WTC11 (cell line): ENCODE results near the gene CFAP119. TPM values are rescaled to one million over a fixed set of nuclear protein-coding genes. Genes with fewer than 3 reads are reported as not detected.
A peak's percentile ranks its signal among the peaks of the same experiment; 100 is the strongest.

ENCODE experiments used
- ATAC-seq: fragments of 200-7000 bp; cut with Tn5 transposase; 2 replicates; pipeline ENCODE4 v1.10.0; 2021; ENCODE audit warnings: mild to moderate bottlenecking, moderate library complexity
- Bru-seq: library from RNA; stranded (reverse); fragments of 400-500 nt; gene quantifications from one replicate; lab custom pipeline; 2021; lab: Mats Ljungman, UMichigan
- CTCF ChIA-PET: fragments of 300-600 bp; sonication (Branson Sonifier 250); formaldehyde crosslinking; loops from one replicate; lab custom pipeline; 2021; ENCODE audit warnings: antibody characterized with exemption; lab: Charles Lee
- POLR2A ChIA-PET: fragments of 350-600 bp; sonication (Branson Sonifier 250); formaldehyde crosslinking; loops from one replicate; lab custom pipeline; 2021; ENCODE audit warnings: antibody characterized with exemption; lab: Charles Lee
- DNase-seq: peaks from one replicate; pipeline ENCODE4 v3.0.0; 2021; ENCODE audit warnings: low spot score
- H3K27ac Mint-ChIP-seq: 2 replicates; pipeline ENCODE4 v1.8.0; 2021; ENCODE audit warnings: mixed read lengths
- H3K27me3 Mint-ChIP-seq: 2 replicates; pipeline ENCODE4 v1.8.0; 2021; ENCODE audit warnings: low read depth, mild to moderate bottlenecking, moderate library complexity, mixed read lengths
- H3K36me3 Mint-ChIP-seq: 2 replicates; pipeline ENCODE4 v1.8.0; 2021; ENCODE audit warnings: mixed read lengths
- H3K4me1 Mint-ChIP-seq: 2 replicates; pipeline ENCODE4 v1.8.0; 2022; ENCODE audit warnings: mixed read lengths
- H3K4me3 Mint-ChIP-seq: 2 replicates; pipeline ENCODE4 v1.8.0; 2021; ENCODE audit warnings: mild to moderate bottlenecking, moderate library complexity, mixed read lengths
- H3K9me3 Mint-ChIP-seq: 2 replicates; pipeline ENCODE4 v1.8.0; 2021; ENCODE audit warnings: mixed read lengths
- ARID4B ChIP-seq: sonication (generic); formaldehyde crosslinking; IDR thresholded peaks from 2 replicates; pipeline ENCODE4 v1.8.0; 2023; ENCODE audit warnings: missing genetic modification reagents, mild to moderate bottlenecking, borderline replicate concordance
- ATF1 ChIP-seq: sonication (generic); formaldehyde crosslinking; IDR thresholded peaks from 2 replicates; pipeline ENCODE4 v1.8.1; 2023; ENCODE audit warnings: mild to moderate bottlenecking, moderate library complexity, missing genetic modification reagents
- ATF2 ChIP-seq: sonication (generic); formaldehyde crosslinking; IDR thresholded peaks from 2 replicates; pipeline ENCODE4 v1.8.1; 2022; ENCODE audit warnings: low read depth, missing genetic modification reagents, borderline replicate concordance
- ATF3 ChIP-seq: sonication (generic); formaldehyde crosslinking; conservative IDR thresholded peaks from 2 replicates; pipeline ENCODE4 v1.8.1; 2022; ENCODE audit warnings: mild to moderate bottlenecking, missing genetic modification reagents
- ERG ChIP-seq: fragments of 250-450 bp; sonication (Bioruptor Pico); IDR thresholded peaks from 2 replicates; pipeline ENCODE4 v1.8.0; 2021; ENCODE audit warnings: mild to moderate bottlenecking
- FOXP1 ChIP-seq: sonication (generic); formaldehyde crosslinking; IDR thresholded peaks from 2 replicates; pipeline ENCODE4 v1.8.0; 2022; ENCODE audit warnings: missing genetic modification reagents, mild to moderate bottlenecking, moderate library complexity, borderline replicate concordance
- GABPB1 ChIP-seq: sonication (generic); formaldehyde crosslinking; IDR thresholded peaks from 2 replicates; pipeline ENCODE4 v1.8.1; 2023; ENCODE audit warnings: mild to moderate bottlenecking, missing genetic modification reagents
- MAX ChIP-seq: sonication (generic); formaldehyde crosslinking; IDR thresholded peaks from 2 replicates; pipeline ENCODE4 v1.8.0; 2022; ENCODE audit warnings: mild to moderate bottlenecking, missing genetic modification reagents
- MLX ChIP-seq: sonication (generic); formaldehyde crosslinking; IDR thresholded peaks from 2 replicates; pipeline ENCODE4 v1.8.1; 2023; ENCODE audit warnings: mild to moderate bottlenecking, missing genetic modification reagents, moderate library complexity
- PRRX2 ChIP-seq: fragments of 250-450 bp; sonication (Bioruptor Pico); IDR thresholded peaks from 2 replicates; pipeline ENCODE4 v1.8.0; 2021; ENCODE audit warnings: mild to moderate bottlenecking
- TCF7 ChIP-seq: sonication (generic); formaldehyde crosslinking; IDR thresholded peaks from 2 replicates; pipeline ENCODE4 v1.8.0; 2022; ENCODE audit warnings: mild to moderate bottlenecking, low read depth, missing genetic modification reagents, moderate library complexity
- USF1 ChIP-seq: sonication (generic); formaldehyde crosslinking; IDR thresholded peaks from 2 replicates; pipeline ENCODE4 v1.8.0; 2022; ENCODE audit warnings: mild to moderate bottlenecking, missing genetic modification reagents
- USF2 ChIP-seq: sonication (generic); formaldehyde crosslinking; IDR thresholded peaks from 2 replicates; pipeline ENCODE4 v1.8.1; 2023; ENCODE audit warnings: mild to moderate bottlenecking, missing genetic modification reagents, moderate library complexity
- ZNF281 ChIP-seq: sonication (generic); formaldehyde crosslinking; IDR thresholded peaks from 2 replicates; pipeline ENCODE4 v1.8.0; 2023; ENCODE audit warnings: mild to moderate bottlenecking, missing genetic modification reagents
- ZNF512 ChIP-seq: sonication (generic); formaldehyde crosslinking; IDR thresholded peaks from 2 replicates; pipeline ENCODE4 v1.8.1; 2022; ENCODE audit warnings: missing genetic modification reagents, borderline replicate concordance
- ZSCAN18 ChIP-seq: fragments of 250-450 bp; sonication (Bioruptor Pico); IDR thresholded peaks from 2 replicates; pipeline ENCODE4 v2.1.2; 2022; ENCODE audit warnings: mild to moderate bottlenecking, moderate library complexity
- long read RNA-seq, 3 experiments: library from RNA in 1 of 3; library from capped mRNA in 1 of 3; library from polyadenylated mRNA in 1 of 3; unstranded in 2 of 3; stranded (forward) in 1 of 3; transcript quantifications; one replicate each; pipeline ENCODE4 v2.0.0, GENCODE V29; 2021
- total RNA-seq: library from RNA; stranded (reverse); gene quantifications from 3 replicates; pipeline ENCODE4 v1.2.3, GENCODE V29; 2021

Gene CFAP119
- 4.6 to 6.6 TPM (median 6.2 TPM) in 3 replicates for total RNA-seq
- Bru-seq, nascent RNA: percentile 47 among the genes with signal in this experiment
- long read RNA-seq, experiment 1, partial matches to known transcripts: 3 of 10 reads
- long read RNA-seq, experiment 1, other reads (novel, unspliced or antisense): 5 of 10 reads
- long read RNA-seq, experiment 2, partial matches to known transcripts: 1 of 3 reads
- long read RNA-seq, experiment 2, other reads (novel, unspliced or antisense): 2 of 3 reads
- long read RNA-seq, experiment 3: 0 reads

GRCh38 chr16:30761928-30762902, at the start of gene CFAP119, which contains the start of gene RNF40:
TSS of gene CFAP119 (minus strand) at chr16:30762062. CDS start at chr16:30761748, 314 bp downstream.
TSS of gene RNF40 (plus strand) at chr16:30762322. CDS start at chr16:30762546, 224 bp downstream.
- peak within 1 kb of the TSS; percentile 96 for H3K27ac Mint-ChIP-seq
- ATAC-seq: peak; percentile 95
- ChIA-PET POLR2A (interaction anchor here (1.0 to 1.1 kb wide), 2 partner anchors 13 to 84 kb away, joined by 3 to 4 read pairs; no protein-coding TSS in a partner anchor), CTCF (interaction anchor here (0.9 kb wide), 1 partner anchor 68 kb away, joined by 3 read pairs; no protein-coding TSS in a partner anchor)
- no peaks in the 10 kb centered on the region for H3K9me3 Mint-ChIP-seq
- peak; percentile 96 for DNase-seq
- peaks cover 43% of the 10 kb centered on the region for H3K36me3 Mint-ChIP-seq
- H3K27me3 Mint-ChIP-seq: no peaks in the 10 kb centered on the region
- peaks cover 21% of the 10 kb centered on the region for H3K4me1 Mint-ChIP-seq
- peak within 1 kb of the TSS; percentile 94 for H3K4me3 Mint-ChIP-seq
- TF ChIP-seq ZNF512 (CRISPR knock-in tag) (no peak), ZSCAN18 (CRISPR knock-in tag) (no peak), USF1 (CRISPR knock-in tag) (no peak), ATF2 (CRISPR knock-in tag) (no peak), TCF7 (CRISPR knock-in tag) (no peak), MLX (CRISPR knock-in tag) (no peak), GABPB1 (CRISPR knock-in tag) (peak; percentile 52; the same call in 1 of the 2 replicates), ERG (CRISPR knock-in tag) (no peak), MAX (peak; percentile 66; the same call in 1 of the 2 replicates), USF2 (CRISPR knock-in tag) (0 out of 2 replicates have a peak, but pooled peaks have one; percentile 8), PRRX2 (CRISPR knock-in tag) (no peak), ATF3 (CRISPR knock-in tag) (no peak), ZNF281 (0 out of 2 replicates have a peak, but pooled peaks have one; percentile 42), ARID4B (CRISPR knock-in tag) (peak; percentile 8; the same call in 1 of the 2 replicates), FOXP1 (CRISPR knock-in tag) (peak; percentile 64; the same call in 1 of the 2 replicates), ATF1 (CRISPR knock-in tag) (no peak)
